OCI-LY7 (cell line): ENCODE measurements around the gene NIP7.

Experiments
- CTCF ChIP-seq: fragments of 200-600 bp; sonication (generic); conservative IDR thresholded peaks from 2 replicates; pipeline ENCODE4 v1.5.1; 2014; ENCODE audit warnings: mild to moderate bottlenecking, antibody characterized with exemption, low read length, moderate library complexity, mixed read lengths
- EZH2phosphoT487 ChIP-seq: fragments of 200-600 bp; sonication (generic); IDR thresholded peaks from 2 replicates; pipeline ENCODE4 v1.6.1; 2018; ENCODE audit warnings: low read depth, borderline replicate concordance, mild to moderate bottlenecking, mixed run types, antibody characterized with exemption, low read length, moderate library complexity, mixed read lengths

- TF ChIP-seq CTCF (no peak), EZH2phosphoT487 (no peak)
These were observed 42.8 kb downstream of the NIP7 start for GRCh38 chr16:69382421-69382820.
